ENCODE data around the gene LEPROT.

The LEPROT gene

DNA sequence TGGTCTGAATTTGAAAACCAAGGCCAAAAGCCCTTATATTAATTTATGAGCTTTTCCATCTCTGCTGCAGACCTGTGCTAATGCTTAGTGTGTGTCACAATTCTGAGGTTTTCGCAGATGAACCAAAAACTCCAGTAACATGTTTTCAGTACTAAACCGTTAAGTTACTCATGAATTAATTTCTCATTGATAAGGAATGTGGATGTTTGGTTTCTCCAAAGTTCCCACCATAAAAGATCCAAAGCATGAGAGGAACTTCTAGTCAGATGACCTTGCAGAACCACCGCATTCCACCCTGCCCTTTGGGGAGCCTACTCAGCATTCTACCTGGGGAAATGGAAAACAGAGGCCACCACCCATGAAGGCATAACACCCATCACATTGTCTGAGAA, 7.5 kb upstream of the LEPROT start:
- no peak for DNase-seq

DNA sequence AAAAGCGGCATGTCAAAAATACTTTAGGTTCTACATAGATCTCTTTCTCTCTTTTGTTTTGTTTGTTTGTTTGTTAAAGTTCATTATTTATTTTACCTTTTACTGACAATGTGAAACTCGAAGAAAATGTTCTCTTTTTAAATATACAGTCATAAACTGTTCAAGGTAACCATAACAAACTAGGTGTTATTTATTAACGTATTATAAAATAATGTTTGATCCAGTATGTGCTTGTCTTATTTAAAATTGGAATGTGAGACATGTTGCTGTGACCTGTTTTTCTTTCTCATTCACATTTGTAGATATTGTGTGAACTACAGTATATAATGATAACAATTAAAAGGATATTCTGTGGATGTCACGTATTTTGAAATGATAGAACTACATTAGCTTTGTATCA, 5.9 kb upstream of the LEPROT start:
- no peak for DNase-seq

DNA sequence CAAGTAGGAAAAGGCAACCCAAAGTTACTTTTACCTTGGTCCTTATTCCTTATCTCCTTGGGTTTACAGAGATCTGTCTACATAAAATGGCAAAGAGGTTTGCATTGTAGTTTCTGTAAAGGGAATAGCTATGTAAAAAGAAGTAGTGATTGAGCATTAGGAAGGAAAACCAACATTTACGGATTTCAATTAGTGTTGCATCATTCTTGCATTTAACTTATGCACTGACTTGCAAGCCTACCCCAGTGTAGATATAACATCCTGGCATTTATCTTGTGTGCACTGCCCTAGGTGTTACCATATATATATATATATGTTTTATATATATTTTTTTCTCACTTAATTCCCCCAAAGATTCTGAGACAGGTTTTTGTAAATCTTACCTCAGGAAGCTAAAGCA, 3.7 kb upstream of the LEPROT start:
- DNase-seq = no peak

DNA sequence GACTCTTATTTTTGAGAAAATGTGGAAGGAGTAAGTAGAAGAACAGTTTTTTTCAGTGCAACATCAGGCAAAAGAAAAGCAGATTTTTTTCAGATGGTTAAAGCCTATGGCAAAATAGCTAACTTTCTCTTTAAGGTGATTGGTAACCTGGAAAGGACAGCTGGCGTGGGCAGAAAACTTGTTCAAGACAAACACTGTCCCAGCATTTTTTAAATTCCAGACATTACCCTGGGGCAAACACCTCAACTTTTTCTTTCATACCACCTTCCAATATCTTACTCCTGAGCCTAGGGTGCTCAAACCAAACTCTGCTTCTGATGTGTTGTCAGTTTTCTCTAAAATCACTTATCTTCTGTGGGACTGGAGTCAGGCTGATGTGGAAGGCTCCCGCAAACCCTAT, 2.7 kb upstream of the LEPROT start:
- no peak for DNase-seq

DNA sequence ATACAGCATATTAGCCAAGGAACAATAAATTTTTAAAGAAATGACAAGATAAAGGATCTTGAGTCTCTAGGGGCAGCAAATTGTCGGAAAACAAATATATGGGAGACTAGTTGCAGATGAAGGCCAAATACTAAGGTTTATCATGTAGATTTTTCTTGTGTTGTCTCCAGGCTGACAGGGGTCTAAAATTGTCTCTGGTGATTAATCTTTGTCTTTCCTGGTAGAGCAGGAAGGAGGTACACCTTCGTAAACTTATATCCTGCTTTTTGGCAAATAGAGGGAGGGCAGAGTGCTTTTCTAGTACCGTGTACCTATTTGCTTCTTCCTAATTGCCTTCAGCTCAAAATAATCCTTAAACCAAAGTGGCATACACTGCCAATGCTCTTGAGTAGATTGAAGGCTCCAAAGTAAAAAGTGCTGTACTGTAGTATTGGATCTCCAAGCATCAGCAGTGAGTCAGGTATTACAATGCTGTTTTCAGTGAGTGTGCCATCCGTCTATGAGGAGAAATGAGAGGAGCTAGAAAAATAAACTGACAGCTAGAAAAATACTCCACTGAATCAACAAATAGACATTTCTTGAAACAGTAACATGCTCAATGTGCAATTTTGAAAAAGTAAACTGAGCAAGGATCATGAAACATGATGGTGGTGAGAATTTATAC, 1.8 kb upstream of the LEPROT start:
- DNase-seq = no peak

DNA sequence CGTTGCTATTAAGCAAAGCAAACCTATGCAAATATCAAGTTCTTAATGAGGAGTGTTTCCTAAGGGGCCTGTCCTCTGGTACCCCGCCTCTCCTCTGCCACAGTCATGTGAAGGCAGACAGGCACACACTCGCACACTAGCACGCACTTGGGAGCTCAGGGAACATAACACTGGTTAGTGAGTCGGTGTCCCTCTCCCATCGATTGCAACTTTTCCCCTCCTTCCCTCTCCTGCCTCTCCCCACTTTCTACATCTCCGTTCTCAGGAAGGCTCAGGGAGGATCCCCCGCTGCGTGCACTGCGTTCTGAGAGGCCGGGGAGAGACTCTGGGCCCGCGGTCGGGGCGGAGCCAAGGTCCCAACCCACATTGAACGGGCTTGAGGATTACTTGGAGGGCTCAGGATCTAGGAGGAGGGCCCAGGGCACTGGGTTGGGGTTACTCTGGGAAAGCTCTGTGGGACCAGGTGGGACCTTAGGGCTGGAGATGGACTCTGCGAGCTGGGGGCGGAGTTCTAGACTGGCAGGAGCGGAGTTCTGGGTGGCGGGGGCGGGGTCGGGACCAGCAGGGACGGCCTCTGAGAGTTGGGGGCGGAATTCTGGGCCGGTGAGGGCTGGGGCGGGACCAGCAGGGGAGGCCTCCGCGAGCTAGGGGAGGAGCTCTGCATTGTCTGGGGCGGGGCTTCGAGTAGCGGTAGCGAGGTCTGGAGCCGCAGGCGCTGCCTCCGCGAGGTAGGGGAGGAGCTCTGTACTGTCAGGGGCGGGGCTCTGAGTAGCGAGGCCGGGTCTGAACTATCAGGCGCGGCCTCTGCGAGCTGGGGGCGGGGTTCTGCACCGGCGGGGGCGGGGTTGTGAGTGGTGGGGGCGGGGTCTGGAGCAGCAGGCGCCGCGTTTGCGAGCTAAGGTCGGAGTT, 533 bp upstream of the LEPROT start:
- DNase-seq = peak; percentile 76

DNA sequence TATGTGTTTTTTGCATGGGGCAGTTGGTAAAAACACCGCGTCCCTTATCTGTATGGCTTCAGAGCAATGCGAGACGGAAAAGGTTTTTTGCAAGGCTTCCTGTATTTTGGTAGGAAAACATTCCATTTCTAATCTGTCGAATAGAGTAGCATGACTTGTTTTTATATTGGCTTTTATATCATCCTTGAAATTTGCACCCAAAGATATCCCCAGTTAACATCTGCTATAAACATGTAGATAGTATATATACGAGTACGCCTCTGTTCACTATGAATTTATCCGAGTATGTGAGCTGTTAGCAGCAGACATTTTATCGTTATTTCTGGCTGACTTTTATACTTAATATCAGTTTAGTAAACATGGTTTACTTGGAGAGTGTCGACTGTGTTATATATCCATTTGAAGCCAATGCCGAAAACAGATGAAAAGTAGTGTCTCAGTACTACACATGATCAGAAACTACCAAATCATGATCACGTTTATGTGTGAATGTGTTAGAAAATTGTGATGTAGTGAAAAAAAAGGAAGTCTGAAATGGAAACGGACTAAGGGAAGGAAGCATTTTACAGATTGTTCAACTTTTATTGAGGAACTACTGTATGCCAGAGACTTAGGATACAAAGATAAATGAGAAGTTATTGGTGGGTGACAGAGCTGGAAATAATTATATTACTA, 1.0 kb downstream of the LEPROT start:
- no peak for DNase-seq

DNA sequence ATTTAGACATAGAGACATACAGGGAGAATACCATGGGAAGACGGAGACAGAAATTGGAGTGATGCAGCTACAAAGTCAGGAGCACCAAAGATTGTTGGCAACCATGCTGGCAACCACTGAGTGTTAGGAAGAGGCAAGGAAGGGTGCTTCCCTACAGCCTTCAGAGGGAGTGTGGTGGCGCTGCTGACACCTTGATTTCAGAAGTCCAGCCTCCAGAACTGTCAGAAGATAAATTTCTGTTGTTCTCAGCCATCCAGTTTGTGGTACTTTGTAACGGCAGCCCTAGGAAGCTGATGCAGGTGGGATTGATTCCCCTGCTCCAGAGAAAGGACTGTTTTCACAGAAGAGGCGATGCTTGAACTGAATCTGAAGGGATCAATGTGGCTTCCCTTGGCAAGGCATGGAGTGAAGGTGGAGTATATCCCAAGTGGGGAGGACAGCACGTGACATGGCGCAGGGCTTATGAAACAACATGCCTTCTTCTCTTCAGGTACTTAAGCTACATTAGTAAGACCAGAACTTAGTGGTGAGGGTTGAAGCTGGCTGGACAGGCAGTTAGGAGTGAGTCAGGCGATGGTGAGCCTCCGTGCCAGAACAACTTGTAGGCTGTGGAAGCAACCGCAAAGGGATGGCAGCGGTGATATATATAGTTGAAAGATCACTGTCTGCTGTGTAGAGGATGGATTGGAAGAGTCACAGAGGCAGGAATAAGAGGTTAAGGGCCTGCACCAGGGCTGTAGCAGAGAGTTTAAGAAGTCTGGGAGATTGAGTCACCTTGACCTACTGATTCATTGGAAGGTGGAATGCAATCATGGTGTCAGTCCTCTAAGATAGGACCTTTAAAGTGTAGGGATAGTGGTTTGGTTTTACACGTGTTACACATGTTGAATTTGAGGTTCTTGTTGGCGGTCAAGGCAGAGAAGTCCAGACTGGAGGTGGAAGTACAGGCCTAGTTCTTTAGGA, 2.1 kb downstream of the LEPROT start:
- DNase-seq = no peak

DNA sequence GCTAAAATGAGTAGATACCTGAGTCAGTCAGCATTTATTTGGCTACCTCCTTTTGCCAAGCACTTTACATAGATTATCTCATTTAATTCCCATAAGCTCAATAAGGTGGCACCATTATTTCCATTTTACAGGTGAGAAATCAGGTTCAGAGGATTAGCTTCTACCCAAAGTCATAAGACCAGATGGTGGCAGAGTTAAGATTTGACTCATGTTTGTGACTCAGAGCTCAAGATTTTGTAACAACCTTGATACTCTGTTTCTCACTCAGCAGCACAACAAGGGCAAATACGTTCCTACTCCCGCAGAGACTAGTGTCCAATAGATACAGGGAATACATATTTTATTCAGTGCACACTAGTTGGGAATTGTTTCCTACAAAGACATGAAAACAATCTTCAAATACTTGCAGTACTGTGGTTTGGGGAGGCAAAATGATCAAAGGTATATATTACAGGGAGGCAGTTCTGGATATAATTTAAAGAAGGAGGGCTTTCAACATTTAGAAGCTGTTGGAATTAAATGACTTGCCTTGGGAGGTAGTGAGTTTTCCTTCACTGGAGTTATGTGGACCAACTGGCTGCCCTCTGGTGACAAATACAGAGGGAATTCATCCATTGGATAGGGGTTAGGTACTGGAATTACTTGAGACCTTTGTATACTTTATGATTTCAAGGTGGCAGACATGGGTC, 3.6 kb downstream of the LEPROT start:
- DNase-seq = no peak

DNA sequence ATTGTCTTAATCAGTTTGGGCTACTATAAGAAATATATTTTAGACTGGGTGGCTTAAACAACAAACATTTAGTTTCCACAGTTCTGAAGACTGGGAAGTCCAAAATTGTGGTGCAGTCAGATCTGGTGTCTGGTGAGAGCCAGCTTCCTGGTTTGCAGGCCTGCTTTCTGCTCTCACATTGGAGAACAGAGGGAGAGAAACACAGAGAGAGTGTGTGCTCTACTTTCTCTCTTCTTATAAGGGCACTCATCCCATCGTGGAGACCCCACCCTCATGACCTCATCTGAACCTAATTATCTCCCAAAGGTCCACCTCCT, 4.1 kb downstream of the LEPROT start:
- no peak for DNase-seq

DNA sequence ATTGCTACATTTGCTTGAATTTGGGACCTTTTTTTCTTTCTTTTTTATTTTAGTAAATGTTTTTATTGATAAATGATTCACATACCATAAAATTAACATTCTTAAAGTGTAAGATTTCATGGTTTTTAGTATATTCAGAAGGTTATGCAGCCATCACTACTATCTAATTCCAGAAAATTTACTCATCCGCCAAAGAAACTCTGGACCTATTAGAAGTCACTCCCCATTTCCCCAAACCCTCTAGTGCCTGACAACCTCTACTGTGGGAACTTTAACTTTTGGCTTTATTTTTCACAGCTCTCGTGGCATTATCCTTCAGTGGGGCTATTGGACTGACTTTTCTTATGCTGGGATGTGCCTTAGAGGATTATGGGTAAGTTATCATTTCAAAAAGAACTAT, 4.5 kb downstream of the LEPROT start:
- DNase-seq = no peak

DNA sequence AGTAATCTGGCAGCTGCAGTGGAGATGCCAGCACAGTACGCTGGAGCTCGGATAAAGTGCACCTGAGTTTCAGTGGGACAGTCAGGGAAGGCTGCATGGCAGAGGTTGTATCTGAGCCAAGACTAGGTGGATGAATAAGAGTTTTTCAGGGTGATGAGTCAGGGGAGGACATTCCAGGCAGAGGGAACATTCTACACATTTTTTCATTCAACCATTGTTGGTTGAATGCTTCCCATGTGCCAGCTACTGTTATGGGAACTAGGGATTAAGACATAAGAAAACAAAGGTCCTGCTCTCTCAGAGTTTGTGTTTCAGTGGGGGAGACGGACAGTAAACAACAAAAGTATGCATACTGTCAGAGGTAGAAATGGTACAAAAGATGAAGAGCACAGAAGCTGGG, 5.2 kb downstream of the LEPROT start:
- no peak for DNase-seq

DNA sequence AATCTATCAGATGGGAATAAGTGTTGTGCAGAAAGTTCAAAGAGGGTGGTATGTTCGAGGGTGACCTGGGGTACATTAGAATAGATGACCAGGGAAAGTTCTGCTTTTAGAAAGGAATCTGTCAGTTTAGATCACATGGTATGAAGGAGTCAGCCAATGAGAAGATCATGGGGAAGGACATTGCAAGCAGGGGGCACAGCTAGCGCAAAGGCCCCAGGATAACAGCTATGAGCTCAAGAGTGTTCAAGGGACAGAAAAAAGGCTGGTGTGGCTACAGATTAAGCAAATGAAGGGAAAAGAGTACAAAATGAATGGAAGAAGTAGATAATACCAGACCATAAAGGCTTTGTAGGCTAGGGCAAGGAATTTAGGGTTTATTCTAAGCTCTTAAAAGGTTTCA, 8.6 kb downstream of the LEPROT start:
- DNase-seq = no peak

DNA sequence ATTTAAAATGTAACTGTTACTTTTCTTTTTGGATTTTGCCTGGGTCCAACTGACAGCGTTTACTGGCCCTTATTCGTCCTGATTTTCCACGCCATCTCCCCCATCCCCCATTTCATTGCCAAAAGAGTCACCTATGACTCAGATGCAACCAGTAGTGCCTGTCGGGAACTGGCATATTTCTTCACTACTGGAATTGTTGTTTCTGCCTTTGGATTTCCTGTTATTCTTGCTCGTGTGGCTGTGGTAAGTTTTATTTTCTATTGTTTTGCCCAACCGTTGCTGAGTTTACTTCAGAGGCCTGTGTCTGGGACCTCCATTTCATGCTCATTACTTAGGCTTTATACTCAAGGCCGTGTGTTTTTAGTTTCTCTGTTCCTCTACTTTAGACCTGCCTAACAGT, 9.3 kb downstream of the LEPROT start:
- no peak for DNase-seq

DNA sequence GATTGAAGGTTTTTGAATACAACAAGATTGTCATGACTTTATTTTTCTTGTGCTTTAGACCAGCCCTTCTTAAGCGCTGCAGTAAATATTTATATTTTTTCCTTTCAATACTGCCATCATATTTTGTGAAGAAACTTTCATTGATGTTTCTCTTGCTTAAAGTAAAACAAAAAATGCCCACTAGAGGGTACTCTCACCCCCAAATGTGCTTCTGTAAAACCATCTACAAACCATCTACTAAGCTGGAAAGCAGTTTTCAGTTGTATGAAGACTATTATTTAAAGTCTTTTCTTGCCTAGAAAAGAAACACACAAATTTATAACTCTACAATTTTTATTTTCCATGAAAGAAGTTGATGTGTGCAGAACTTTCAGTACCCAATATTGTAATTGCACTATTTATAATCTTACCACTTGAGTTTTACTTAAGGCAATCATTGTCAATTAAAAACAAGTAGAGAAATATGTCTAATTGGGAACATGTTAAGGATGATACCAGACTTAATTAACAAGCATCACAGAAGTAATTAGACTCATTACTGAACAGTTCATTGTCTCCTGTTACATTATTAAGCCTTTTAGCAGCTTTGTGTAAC, 10.7 kb downstream of the LEPROT start:
- no peak for DNase-seq

DNA sequence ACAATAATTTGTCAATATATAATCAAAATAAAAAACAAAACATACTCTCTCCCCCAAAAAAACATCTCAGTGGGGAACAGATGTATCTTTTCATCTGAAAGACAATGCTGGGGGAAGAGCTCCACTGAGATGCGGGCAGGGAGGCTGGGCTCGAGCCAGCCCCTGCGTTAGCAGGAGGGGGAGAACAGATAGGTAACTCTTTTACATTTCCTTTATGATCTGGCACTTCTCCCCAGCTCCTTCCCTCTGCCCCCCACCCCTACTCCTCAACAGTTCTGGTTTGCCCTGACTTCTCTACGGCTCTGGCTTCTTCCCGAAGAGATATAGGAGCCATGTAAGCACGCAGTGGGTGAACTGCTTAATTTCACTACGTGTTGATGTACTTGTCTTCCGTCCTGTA, 12.4 kb downstream of the LEPROT start:
- DNase-seq = no peak

DNA sequence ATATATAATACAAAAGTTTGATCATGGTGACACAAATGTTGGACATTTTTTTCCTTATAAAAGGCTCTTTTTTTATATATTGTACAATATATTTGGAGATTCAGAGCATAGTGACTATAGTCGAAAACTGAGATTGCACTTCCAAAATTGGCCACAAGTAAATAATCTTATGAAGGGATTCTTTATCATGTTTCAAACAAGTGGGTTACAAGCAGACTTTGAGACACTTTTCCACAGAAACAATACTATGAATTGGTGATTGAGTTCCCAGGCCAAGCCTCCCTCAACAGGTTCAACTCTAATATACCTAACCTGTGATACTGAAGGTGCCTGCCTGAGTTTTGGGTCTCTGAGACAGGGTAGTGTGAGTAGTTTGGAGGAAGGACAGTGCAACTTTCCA, 13.8 kb downstream of the LEPROT start:
- DNase-seq = no peak

DNA sequence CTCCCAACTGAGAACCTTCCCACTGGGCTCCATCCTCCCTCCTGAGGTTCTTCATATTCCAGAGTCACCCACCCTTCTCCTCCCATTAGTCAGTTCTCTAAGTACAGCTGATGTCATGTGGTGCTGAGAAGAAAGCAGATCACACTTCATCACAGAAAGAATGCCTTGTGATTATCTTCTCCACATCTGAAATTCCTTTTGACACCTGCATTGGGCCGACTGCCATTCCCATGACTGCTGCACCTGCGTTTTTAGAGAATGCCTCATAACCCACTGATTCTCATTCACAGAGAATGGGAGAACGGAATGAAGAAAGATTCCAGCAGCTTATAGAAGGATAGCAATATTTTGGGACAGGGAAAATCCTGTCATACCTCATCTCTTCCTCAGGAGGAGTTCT, 14.3 kb downstream of the LEPROT start:
- no peak for DNase-seq

DNA sequence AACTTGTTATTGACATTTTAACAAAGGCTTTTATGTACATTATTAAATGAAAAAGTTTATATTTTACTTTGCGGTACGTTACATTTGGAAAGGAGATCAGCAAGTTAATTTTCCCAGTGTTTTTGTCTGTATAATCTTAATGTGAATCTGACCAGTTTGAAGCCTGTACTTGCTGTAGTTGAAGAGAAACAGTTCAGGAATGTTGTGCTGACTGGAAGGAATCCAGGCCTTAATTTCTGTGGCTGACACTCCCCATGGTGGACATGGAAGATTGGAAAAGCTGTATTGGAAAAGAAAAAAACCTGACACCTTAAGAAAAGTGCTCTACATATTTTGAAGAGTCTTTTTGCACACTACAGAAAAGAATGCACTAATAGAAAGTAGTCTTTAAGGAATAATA, 15.5 kb downstream of the LEPROT start:
- no peak for DNase-seq

DNA sequence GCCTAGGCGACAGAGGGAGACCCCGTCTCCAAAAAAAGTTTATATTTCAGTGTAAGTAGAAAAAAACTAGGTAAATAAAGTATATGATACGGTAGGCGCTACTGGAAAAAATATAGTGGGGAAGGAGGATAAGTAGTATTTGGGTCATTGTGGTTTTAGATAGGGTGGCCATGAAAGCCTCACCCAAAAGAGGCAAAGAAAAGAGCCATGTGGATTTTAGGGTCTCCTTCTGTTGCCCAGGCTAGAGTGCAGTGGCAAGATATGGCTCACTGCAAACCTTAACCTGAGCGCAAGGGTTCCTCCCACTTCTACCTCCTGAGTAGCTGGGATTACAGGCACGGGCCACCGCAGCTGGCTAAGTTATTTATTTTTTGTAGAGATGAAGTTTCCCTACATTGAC, 17.1 kb downstream of the LEPROT start:
- no peak for DNase-seq

DNA sequence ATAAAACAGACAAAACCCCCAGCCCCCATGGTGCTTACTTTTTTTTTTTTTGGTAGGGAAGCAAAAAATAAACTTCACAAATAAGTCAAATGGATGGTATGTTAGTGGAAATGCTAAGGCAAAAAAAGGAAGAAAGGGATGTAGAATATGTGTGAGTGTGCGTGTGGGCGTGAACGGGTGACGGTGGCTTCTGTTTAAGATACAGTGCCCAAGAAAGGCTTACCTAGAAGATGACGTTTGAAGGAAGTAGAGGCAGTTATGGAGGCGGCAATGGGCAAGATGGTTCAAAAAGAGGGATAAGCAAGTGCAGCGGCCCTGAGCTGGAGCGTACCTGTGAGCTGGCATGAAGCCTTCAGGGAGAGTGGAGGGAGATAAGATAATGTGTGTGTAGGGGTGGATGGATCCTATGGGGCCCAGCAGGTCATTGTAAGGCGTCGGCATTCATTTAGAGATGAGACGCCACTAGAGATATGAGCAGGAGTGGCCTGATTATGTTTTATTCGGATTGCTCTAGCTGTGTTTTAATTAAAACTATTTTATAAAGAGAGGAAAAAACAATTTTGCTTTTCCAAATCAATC, 19.9 kb downstream of the LEPROT start:
- DNase-seq = no peak

DNA sequence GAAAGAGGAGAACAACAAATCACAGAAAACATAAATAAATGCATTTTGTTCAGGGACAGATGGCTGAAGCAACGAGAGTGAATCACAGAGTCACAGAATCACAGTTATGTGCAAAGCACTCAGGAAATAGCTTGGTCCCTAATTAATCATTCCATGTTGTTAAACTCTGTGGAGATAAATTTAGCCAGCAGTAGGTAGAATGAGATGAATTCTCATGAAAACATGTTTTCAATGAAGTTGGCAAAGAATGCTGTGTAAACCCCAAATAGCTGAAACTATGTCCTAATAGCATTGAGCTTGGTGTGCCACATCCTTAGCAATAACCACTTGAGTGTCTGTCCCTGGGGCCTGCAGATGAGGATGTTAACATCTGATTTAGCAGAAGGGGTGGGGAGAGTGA, 20.4 kb downstream of the LEPROT start:
- no peak for DNase-seq
